Amniotic epithelial cell (primary cell): Measurements from ENCODE around the gene PTPN11.
"Not testable (repeated sequence)": the region's sequence is repeated elsewhere in the genome, so short reads cannot be mapped to it uniquely, and the experiment has no call there.

Experiments
- DNase-seq: peaks from one replicate; pipeline ENCODE4 v3.0.0-alpha.2; 2010; ENCODE audit warnings: low read depth

PTPN11 gene

GRCh38 chr12:112418608-112419296, at the start of gene PTPN11:
Gene PTPN11, plus strand, starts transcription at chr12:112418947. Its CDS starts 165 bp downstream, at chr12:112419112.
- DNase-seq: peak; percentile 62

- DNase-seq: no peak
Observed at GRCh38 chr12:112370199-112370598, 48.5 kb upstream of the PTPN11 start.

DNA sequence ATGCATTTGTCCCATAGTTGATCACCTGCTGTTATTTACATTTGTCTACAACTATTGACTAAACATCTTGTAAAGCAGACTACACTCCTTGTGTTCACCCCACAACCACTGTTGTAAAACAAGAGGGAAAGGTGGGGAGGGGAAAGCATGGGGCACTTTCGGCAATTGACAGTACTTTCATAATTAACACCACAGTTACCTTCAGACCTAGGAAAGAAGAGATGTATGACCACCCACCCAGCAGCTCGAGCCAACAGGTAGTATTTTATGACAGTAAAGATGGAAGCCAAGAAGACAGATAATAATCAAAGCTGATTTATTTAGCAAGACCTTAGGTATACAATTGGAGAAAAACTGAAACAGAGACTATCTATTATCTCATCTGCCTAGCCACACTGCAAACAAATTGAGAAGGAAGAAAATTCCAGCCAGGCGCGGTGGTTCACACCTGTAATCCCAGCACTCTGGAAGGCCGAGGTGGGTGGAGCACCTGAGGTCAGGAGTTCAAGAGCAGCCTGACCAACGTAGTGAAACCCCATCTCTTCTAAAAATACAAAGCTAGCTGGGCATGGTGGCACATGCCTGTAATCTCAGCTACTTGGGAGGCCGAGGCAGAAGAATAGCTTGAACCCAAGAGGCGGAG, 47.8 kb upstream of the PTPN11 start:
- DNase-seq: no peak

- DNase-seq: no peak
Observed at GRCh38 chr12:112374166-112374740, 44.5 kb upstream of the PTPN11 start.

DNA sequence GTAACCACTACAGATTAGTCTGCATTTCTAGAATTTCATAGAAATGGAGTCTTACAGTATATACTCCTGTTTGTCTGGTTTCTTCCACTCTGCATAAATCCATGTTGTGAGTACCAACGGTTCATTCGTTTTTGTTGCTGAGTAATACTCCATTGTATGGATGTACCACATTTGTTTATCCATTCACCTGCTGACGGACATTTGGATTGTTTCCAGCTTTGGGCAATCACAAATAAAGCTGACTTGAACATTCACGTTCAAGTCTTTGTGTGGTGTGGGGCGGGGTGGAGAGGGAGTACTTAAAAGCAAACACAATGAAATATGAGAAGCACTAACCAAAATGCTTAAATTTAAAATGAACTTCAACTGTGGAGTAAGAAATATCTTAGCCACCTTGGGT, 43.6 kb upstream of the PTPN11 start:
- DNase-seq: no peak

- DNase-seq: no peak
Observed at GRCh38 chr12:112380663-112381405, 37.9 kb upstream of the PTPN11 start.

GRCh38 chr12:112381406-112381882, 37.3 kb upstream of the PTPN11 start:
- no peak for DNase-seq

DNA sequence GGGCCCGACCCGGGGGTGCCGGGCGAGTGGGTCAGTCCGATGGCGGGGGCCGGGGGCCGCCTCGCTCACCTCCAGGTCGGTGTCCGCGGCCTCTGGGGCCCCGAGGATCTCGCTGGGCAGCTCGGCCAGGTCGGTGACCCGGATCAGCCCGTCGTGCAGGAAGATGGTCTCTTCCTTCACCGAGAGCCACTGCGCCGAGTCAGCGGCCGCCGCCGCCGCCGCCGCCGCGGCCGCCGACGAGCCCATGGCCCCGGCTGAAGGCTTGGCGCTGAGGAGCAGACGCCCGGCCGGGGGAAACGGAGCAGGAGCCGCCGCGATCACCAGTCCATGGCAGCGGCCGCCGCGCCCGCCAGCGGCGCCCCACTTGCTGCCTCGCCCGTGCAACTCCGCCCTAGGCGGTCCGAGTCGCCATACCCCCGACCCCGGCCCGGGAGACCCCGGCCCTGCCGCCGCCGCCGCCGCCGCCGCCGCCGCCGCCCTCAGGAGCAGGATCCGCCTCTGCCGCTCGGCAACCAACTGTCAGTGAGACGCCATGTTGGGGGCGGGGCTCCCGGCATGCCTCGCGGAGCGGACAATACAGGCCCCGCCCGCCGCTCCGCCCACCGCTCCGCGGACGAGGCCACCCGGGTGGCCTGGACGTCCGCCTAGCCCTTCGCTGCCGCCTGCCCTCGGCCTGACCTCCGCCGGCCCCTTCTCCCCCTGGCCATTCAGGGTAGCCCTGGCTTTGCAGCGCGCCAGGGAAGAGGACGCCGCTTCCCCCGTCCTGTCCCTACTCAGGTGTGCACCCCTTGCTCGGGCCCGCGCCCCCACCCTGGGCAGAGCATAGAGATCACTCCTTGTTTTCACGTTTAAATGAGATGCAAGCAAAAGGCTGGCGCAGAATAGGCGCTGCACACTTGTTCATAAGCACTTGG, 36.6 kb upstream of the PTPN11 start, which contains the start of gene HECTD4:
HECTD4 (minus strand) TSS at position 549 of the 914 bp plus-strand sequence; CDS start at position 246, 303 bp downstream.
- peak; percentile 73 for DNase-seq

DNA sequence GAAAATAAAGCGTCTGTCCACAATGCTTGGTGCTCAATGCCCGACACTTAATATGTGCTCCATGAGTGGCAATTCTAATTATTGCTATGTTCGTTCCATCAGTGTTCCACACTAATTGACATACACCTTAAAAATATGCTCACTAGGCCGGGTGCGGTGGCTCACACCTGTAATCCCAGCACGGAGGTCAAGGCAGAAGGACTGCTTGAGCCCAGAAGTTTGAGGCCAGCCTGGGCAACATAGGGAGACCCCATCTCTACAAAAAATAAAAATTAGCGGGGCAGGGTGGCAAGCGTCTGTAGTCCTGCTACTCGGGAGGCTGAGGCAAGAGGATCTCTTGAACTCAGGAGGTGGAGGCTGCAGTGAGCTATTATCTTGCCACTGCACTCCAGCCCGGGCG, 35.9 kb upstream of the PTPN11 start:
- no peak for DNase-seq

DNA sequence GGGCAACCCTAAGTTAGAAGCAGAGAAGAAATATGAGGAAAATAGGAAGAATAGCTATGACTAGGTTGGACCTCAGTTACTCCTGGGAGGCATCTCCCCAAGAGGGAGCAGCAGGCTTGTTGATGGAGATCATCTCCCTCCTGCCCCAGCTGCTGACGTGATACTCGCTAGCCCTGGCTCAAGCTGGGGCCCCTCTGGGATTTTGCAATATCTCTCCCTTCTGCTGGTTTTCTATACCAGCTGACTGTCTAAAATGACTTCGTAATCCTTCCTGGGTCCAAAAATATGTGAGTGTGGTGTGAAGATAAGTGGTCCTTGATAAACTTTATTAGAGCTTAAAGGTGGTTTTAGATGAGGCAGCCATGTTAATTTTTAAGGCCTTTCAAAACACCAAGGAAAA, 32.0 kb upstream of the PTPN11 start:
- DNase-seq: peak; percentile 99

DNA sequence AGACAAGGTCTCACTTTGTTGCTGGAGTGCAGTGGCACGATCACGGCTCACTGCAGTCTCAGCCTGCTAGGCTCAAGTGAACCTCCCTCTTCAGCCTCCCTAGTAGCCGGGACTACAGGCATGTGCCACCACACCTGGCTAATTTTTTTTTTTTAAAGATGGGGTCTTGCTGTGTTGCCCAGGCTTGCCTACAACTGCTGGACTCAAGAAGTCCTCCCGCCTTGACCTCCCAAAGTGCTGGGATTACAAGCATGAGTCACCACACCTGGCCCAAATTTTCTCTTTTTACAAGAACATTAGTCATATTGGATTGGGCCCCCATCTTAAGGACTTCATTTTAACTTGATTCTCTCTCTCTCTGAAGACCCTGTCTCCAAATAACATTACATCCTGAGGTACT, 29.5 kb upstream of the PTPN11 start:
- no peak for DNase-seq

GRCh38 chr12:112389922-112390654, 28.7 kb upstream of the PTPN11 start:
- DNase-seq: not testable (repeated sequence)

DNA sequence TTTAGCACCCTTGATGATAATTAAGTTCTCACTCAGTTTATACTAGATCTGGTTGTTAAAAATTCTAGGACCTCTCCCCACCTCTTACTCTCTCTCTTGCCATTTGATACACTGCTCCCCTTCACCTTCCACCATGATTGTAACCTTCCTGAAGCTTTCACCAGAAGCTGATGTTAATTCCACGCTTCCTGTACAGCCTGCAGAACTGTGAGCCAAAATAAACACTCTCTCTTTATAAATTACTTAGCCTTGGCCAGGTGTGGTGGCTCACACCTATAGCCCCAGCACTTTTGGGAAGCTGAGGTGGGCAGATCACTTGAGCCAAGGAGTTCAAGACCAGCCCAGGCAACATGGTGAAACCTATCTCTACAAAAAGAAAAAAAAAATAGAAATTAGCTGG, 25.4 kb upstream of the PTPN11 start:
- no peak for DNase-seq

DNA sequence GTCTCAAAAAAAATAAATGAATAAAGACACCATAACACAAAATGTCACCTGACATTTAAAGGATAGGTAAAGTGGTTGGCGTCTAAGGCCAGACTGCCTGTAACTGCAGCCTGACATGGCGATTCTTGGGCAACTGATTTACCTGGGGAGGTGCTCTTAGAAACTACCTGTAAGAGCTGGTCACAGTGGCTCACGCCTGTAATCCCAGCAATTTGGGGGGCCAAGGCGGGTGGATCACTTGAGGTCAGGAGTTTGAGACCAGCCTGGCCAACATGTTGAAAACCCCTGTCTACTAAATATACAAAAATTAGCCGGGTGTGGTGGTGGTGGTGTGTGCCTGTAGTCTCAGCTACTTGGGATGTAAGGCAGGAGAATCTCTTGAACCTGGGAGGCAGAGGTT, 17.7 kb upstream of the PTPN11 start:
- no peak for DNase-seq

DNA sequence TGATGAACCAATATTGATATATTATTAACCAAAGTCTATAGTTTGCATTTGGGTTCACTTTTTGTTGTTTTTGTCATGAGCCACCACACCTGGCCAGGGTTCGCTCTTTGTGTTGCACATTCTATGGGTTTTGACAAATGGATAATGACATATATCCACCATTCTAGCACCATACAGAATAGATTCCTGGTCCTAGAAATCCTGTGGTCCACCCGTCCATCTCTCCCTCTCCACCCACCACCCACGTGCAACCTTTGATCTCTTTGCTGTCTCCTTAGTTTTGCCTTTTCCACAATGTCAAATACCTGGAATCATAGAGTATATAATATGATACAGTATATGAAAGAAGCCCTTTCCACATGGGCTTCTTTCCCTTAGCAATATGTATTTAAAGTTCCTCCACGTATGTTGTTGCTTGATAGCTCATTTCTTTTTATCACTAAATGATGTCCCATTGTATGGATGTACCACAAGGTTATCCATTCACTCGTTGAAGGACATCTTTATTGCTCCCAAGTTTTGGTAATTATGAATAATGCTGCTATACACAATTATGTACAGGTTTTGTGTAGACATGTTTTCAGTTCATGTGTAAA, 16.7 kb upstream of the PTPN11 start:
- no peak for DNase-seq

GRCh38 chr12:112406519-112407488, 11.9 kb upstream of the PTPN11 start:
- DNase-seq: no peak

GRCh38 chr12:112407683-112408082, 11.1 kb upstream of the PTPN11 start:
- DNase-seq: not testable (repeated sequence)

- no peak for DNase-seq
Observed at GRCh38 chr12:112408621-112409020, 10.1 kb upstream of the PTPN11 start.
